ENCODE data around the gene ZMIZ2. TPM values are rescaled to one million over a fixed set of nuclear protein-coding genes. Genes with fewer than 3 reads are reported as not detected.
"Not testable (repeated sequence)": the region's sequence is repeated elsewhere in the genome, so short reads cannot be mapped to it uniquely, and the experiment has no call there.

The ZMIZ2 gene
- total RNA-seq, 2 donors from 2014 or later = 27.1 to 42.8 TPM

DNA sequence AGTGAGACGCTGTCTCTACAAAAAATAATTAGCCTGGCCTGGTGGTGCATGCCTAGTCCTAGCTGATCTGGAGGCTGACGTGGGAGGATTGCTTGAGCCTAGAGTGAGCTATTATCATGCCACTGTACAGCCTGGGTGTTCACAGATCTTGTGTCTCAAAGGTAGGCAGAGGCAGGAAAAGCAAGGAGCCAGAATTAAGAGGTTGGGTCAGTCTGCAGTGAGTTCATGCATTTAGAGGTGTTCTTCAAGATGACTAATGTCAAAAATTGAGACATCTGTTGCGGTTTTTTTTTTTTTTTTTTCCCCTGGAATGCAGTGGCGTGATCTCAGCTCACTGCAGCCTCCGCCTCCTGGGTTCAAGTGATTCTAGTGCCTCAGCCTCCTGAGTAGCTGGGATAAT is 53.2 kb downstream of the ZMIZ2 start:
- Histone ChIP-seq H3K4me1 (replicated peaks) (peaks cover 3% of the 10 kb centered on the region), H3K27me3 (replicated peaks; ENCODE audit: insufficient read depth) (no peaks in the 10 kb centered on the region), H3K36me3 (peaks cover 0 to 14% of the 10 kb centered on the region in 2 donors), H3K9me3 (no peaks in the 10 kb centered on the region), H3K4me3 (no peak overlapping the region), H3K27ac (no peak overlapping the region)
- DNase-seq (ENCODE audit: low spot score) = no peak
- WGBS = 88% methylated on average over 5 of the region's 5 CpGs
- TF ChIP-seq POLR2AphosphoS5 (IDR thresholded peaks at IDR 0.05) = no peak
- TF ChIP-seq POLR2A (IDR thresholded peaks at IDR 0.05) = no peak
- TF ChIP-seq, protein P1, sequence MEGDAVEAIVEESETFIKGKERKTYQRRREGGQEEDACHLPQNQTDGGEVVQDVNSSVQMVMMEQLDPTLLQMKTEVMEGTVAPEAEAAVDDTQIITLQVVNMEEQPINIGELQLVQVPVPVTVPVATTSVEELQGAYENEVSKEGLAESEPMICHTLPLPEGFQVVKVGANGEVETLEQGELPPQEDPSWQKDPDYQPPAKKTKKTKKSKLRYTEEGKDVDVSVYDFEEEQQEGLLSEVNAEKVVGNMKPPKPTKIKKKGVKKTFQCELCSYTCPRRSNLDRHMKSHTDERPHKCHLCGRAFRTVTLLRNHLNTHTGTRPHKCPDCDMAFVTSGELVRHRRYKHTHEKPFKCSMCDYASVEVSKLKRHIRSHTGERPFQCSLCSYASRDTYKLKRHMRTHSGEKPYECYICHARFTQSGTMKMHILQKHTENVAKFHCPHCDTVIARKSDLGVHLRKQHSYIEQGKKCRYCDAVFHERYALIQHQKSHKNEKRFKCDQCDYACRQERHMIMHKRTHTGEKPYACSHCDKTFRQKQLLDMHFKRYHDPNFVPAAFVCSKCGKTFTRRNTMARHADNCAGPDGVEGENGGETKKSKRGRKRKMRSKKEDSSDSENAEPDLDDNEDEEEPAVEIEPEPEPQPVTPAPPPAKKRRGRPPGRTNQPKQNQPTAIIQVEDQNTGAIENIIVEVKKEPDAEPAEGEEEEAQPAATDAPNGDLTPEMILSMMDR (IDR thresholded peaks at IDR 0.05) = no peak
- intact Hi-C loops (cut with DNase I) = no loop called here

- Histone ChIP-seq H3K36me3 (peaks cover 0 to 14% of the 10 kb centered on the region in 2 donors), H3K27me3 (replicated peaks; ENCODE audit: insufficient read depth) (no peaks in the 10 kb centered on the region), H3K4me3 (no peak overlapping the region), H3K4me1 (replicated peaks) (peaks cover 3% of the 10 kb centered on the region), H3K27ac (no peak overlapping the region), H3K9me3 (no peaks in the 10 kb centered on the region)
- TF ChIP-seq, protein P1 (IDR thresholded peaks at IDR 0.05) = no peak
- DNase-seq (ENCODE audit: low spot score) = no peak
- 97% methylated on average over 5 of the region's 5 CpGs for WGBS
- intact Hi-C loops (cut with DNase I) = no loop called here
Measured at GRCh38 chr7:44802418-44803025, 53.9 kb downstream of the ZMIZ2 start.

DNA sequence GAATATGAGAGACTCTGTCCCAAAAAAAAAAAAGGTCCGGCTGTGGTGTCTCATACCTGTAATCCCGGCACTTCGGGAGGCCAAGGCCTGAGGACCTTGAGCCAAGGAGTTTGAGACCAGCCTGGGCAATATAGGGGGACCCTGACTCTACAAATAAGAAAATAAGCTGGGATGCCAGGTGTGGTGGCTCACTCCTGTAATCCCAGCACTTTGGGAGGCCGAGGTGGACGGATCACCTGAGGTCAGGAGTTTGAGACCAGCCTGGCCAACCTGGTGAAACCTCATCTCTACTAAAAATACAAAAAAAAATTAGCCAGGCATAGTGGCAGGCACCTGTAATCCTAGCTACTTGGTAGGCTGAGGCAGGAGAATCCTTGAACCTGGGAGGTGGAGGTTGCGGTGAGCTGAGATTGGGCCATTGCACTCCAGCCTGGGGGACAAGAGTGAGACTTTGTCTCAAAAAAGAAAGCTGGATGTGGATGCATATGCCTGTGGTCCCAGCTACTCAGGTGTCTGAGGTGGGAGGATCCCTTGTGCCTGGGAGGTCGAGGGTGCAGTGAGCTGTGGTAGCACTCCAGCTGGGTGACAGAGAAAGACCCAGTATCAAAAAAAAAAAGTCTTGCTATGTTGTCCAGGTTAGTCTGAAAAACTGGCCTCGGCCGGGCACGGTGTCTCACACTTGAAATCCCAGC is 55.3 kb downstream of the ZMIZ2 start:
- H3K4me3 ChIP-seq; H3K4me1 ChIP-seq (replicated peaks); H3K9me3 ChIP-seq; H3K27ac ChIP-seq; DNase-seq (ENCODE audit: low spot score); intact Hi-C loops (cut with DNase I); H3K27me3 ChIP-seq (replicated peaks; ENCODE audit: insufficient read depth): not testable (repeated sequence)
- WGBS = 85% methylated on average over 10 of the region's 10 CpGs
- peaks cover 0 to 14% of the 10 kb centered on the region in 2 donors for H3K36me3 ChIP-seq

DNA sequence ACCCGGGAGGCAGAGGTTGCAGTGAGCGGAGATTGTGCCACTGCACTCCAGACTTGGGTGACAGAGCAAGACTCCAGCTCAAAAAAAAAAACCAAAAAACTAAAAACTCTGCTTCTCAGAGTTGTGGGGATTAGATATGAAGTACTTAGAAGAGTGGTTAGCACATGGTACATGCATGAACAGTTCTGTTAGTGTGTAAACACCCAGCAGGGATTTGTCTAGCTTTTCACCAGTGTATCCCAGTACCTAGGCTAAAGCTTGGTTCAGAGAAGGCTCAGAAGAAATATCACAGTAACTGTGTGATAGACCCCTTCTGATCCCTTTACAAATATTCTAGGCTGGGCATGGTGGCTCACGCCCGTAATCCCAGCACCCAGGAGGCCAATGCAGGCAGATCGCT is 57.3 kb downstream of the ZMIZ2 start:
- intact Hi-C loops (cut with DNase I) = no loop called here
- Histone ChIP-seq H3K36me3 (peaks cover 0 to 14% of the 10 kb centered on the region in 2 donors), H3K4me1 (replicated peaks) (no peaks in the 10 kb centered on the region), H3K27ac (no peak overlapping the region), H3K27me3 (replicated peaks; ENCODE audit: insufficient read depth) (no peaks in the 10 kb centered on the region), H3K9me3 (no peaks in the 10 kb centered on the region), H3K4me3 (no peak overlapping the region)
- 95% methylated on average over 5 of the region's 5 CpGs for WGBS
- no peak for DNase-seq (ENCODE audit: low spot score)
- TF ChIP-seq, protein P1 (IDR thresholded peaks at IDR 0.05) = no peak
- no peak for TF ChIP-seq POLR2A (IDR thresholded peaks at IDR 0.05)
- TF ChIP-seq POLR2AphosphoS5 (IDR thresholded peaks at IDR 0.05) = no peak

GRCh38 chr7:44808914-44809393 is 60.3 kb downstream of the ZMIZ2 start:
- TF ChIP-seq POLR2A (IDR thresholded peaks at IDR 0.05) (no peak), POLR2AphosphoS5 (IDR thresholded peaks at IDR 0.05) (no peak)
- TF ChIP-seq, protein P1 (IDR thresholded peaks at IDR 0.05) = no peak
- no peak for DNase-seq (ENCODE audit: low spot score)
- H3K4me1 ChIP-seq (replicated peaks) = no peaks in the 10 kb centered on the region
- 89% methylated on average over 4 of the region's 4 CpGs for WGBS
- peaks cover 0 to 7% of the 10 kb centered on the region in 2 donors for H3K36me3 ChIP-seq
- H3K27me3 ChIP-seq (replicated peaks; ENCODE audit: insufficient read depth) = no peaks in the 10 kb centered on the region
- H3K9me3 ChIP-seq = no peaks in the 10 kb centered on the region
- H3K27ac ChIP-seq = no peak overlapping the region
- no peak overlapping the region for H3K4me3 ChIP-seq
- intact Hi-C loops (cut with DNase I) = no loop called here

All from prostate gland (tissue), 2 donors.